Measurements from ENCODE around the gene SLC12A7. TPM values are rescaled to one million over a fixed set of nuclear protein-coding genes. Genes with fewer than 3 reads are reported as not detected.

SLC12A7 gene
- total and polyA plus RNA-seq, 2 of the 13 experiments (the other 11 are each of a cell fraction or from before 2014, with no cell fraction given) = 14.0 to 18.5 TPM

DNA sequence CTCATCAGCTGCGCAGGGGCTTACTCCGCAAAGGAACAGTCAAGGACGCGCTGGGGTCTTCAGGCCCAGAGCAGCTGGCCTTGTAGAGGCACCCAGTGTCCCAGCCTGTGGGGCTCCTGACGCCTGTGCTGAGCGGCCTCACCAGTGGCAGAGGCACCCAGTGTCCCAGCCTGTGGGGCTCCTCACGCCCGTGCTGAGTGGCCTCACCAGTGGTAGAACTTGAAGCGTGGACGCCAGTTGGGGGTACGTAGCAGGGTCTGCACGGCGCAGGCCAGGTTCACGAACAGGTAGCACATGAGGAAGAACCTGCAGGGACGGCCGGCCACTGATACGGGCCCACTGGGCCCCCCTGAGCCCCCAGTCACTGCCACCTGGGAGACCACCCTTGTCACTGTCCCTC is 35.9 kb downstream of the SLC12A7 start:
- in situ Hi-C loops (cut with HindIII; ENCODE audit: extremely low pct_ligation_motif_present, low pct_unique_long_range_greater_than_20kb) (no loop called here), intact Hi-C loops (cut with micrococcal nuclease; ENCODE audit: unreplicated experiment) (no loop called here)
- no peaks in the 10 kb centered on the region for H3K9me3 ChIP-seq (ENCODE audit: low read length)
- DNase-seq (ENCODE audit: low spot score) (no peak), FAIRE-seq (no peak), ATAC-seq (peak; percentile 9; the same call in 2 of the 3 replicates)
- H3K27me3 ChIP-seq (ENCODE audit: control insufficient read depth in 1 of 2, insufficient read depth in 2 of 2, low read length in 2 of 2) = no peaks in the 10 kb centered on the region
- no peak overlapping the region for H3K4me2 ChIP-seq (ENCODE audit: low read depth, low read length)
- H3K4me3 ChIP-seq (replicated peaks in 1 of 3; ENCODE audit: insufficient read depth in 1 of 3, low read depth in 2 of 3, low read length in 3 of 3) = no peak overlapping the region
- no TSS peak for BruUV-seq (replicated peaks)
- 93% methylated on average over 3 of the region's 17 CpGs for WGBS (ENCODE audit: low lambda C conversion rate)
- TF ChIP-seq ZNF598 (CRISPR knock-in tag; IDR thresholded peaks at IDR 0.05; ENCODE audit: borderline replicate concordance) (no peak), ZNF543 (CRISPR knock-in tag; IDR thresholded peaks at IDR 0.05) (peak; percentile 80; the same call in 1 of the 2 replicates)
- CTCF ChIA-PET (ENCODE audit: low intra/inter-chr PET ratio, low total read pairs) = no interaction called here
- no peaks in the 10 kb centered on the region for H3K4me1 ChIP-seq (ENCODE audit: insufficient read depth, low read length)
- H4K20me1 ChIP-seq (ENCODE audit: insufficient read depth, low read length) = no peaks in the 10 kb centered on the region
- no peaks in the 10 kb centered on the region for H3K79me2 ChIP-seq (ENCODE audit: insufficient read depth, low read length)
- no peak overlapping the region for H3K9ac ChIP-seq (ENCODE audit: insufficient read depth, low read depth, low read length)
- H2AFZ ChIP-seq (ENCODE audit: low read length) = no peak overlapping the region
- H3K36me3 ChIP-seq (replicated peaks in 1 of 2; ENCODE audit: control insufficient read depth in 1 of 2, insufficient read depth in 2 of 2, low read length in 2 of 2) = peaks cover 16 to 49% of the 10 kb centered on the region in 2 experiments; a peak in 4 of 5 replicates
- no peak overlapping the region for H3K27ac ChIP-seq (ENCODE audit: extremely low read length, insufficient read depth, low read length)
- POLR2A ChIA-PET = no interaction called here

DNA sequence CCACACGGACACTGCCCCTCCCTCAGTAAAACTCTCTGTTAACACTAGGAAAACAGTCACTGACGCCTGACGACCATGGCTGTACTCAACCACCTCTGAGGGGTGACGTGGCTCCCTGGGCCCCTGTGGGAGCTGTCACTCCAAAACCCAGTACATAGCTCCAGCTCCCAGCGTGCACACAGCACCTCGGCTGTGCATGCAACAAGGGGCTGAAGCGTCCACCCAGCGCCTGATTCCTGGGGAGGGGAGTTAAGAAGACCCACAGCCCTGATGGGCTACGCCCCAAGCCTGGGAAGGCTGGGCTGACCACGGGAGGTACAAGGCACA is 36.3 kb downstream of the SLC12A7 start:
- no peak overlapping the region for H3K4me3 ChIP-seq (replicated peaks in 1 of 3; ENCODE audit: insufficient read depth in 1 of 3, low read depth in 2 of 3, low read length in 3 of 3)
- no peak overlapping the region for H3K9ac ChIP-seq (ENCODE audit: insufficient read depth, low read depth, low read length)
- no peak overlapping the region for H2AFZ ChIP-seq (ENCODE audit: low read length)
- H3K79me2 ChIP-seq (ENCODE audit: insufficient read depth, low read length) = no peaks in the 10 kb centered on the region
- in situ Hi-C loops (cut with HindIII; ENCODE audit: extremely low pct_ligation_motif_present, low pct_unique_long_range_greater_than_20kb) = no loop called here
- no peaks in the 10 kb centered on the region for H3K9me3 ChIP-seq (ENCODE audit: low read length)
- CTCF ChIA-PET (ENCODE audit: low intra/inter-chr PET ratio, low total read pairs) = no interaction called here
- no peaks in the 10 kb centered on the region for H3K27me3 ChIP-seq (ENCODE audit: control insufficient read depth in 1 of 2, insufficient read depth in 2 of 2, low read length in 2 of 2)
- TF ChIP-seq AGO2 (optimal IDR thresholded peaks at IDR 0.05; ENCODE audit: low read depth, low read length) = peak; percentile 68
- peak; percentile 41 for TF ChIP-seq RBM22 (optimal IDR thresholded peaks at IDR 0.05; ENCODE audit: low read length)
- TF ChIP-seq, protein P1, sequence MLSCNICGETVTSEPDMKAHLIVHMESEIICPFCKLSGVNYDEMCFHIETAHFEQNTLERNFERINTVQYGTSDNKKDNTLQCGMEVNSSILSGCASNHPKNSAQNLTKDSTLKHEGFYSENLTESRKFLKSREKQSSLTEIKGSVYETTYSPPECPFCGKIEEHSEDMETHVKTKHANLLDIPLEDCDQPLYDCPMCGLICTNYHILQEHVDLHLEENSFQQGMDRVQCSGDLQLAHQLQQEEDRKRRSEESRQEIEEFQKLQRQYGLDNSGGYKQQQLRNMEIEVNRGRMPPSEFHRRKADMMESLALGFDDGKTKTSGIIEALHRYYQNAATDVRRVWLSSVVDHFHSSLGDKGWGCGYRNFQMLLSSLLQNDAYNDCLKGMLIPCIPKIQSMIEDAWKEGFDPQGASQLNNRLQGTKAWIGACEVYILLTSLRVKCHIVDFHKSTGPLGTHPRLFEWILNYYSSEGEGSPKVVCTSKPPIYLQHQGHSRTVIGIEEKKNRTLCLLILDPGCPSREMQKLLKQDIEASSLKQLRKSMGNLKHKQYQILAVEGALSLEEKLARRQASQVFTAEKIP (CRISPR knock-in tag; IDR thresholded peaks at IDR 0.05; ENCODE audit: borderline replicate concordance) = no peak
- BruUV-seq (replicated peaks) = no TSS peak
- DNase-seq (ENCODE audit: low spot score) (no peak), FAIRE-seq (no peak), ATAC-seq (peak; percentile 4; the same call in 1 of the 3 replicates)
- H4K20me1 ChIP-seq (ENCODE audit: insufficient read depth, low read length) = no peaks in the 10 kb centered on the region
- H3K36me3 ChIP-seq (replicated peaks in 1 of 2; ENCODE audit: control insufficient read depth in 1 of 2, insufficient read depth in 2 of 2, low read length in 2 of 2) = peaks cover 15 to 46% of the 10 kb centered on the region in 2 experiments; a peak in 4 of 5 replicates
- no peak overlapping the region for H3K27ac ChIP-seq (ENCODE audit: extremely low read length, insufficient read depth, low read length)
- POLR2A ChIA-PET = no interaction called here
- H3K4me2 ChIP-seq (ENCODE audit: low read depth, low read length) = no peak overlapping the region
- 100% methylated on average over 2 of the region's 10 CpGs for WGBS (ENCODE audit: low lambda C conversion rate)
- H3K4me1 ChIP-seq (ENCODE audit: insufficient read depth, low read length) = no peaks in the 10 kb centered on the region
- intact Hi-C loops (cut with micrococcal nuclease; ENCODE audit: unreplicated experiment) = no loop called here
